Measurements from ENCODE around the gene MAGEB1.

The MAGEB1 gene

GRCh38 chrX:30246769-30247489 is at the start of gene MAGEB1:
Gene MAGEB1 (plus strand): TSS chrX:30247146. CDS start chrX:30250494, 3,348 bp downstream.
- DNase-seq, result no peak

DNA sequence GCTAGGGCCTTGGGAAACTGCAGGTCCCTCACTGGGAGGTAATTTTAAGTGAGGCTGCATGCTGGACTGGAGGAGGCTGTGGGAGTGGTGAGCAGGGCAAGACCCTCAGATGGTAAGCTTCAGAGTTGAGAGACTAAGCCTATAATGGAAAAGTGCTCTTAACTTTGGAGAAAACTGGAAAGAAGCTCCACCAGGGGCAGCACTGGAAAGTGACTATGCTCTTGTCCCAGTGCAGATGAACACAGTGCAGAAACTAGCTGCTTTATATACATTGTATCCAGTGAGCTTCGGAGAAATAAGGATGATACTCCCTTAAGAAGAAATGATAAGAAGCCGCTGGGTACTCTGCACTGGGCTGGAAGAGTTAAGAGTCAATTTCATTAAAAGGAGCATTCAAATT is 34.8 kb upstream of the MAGEB1 start:
- DNase-seq, result no peak

- no peak for DNase-seq
Observed at GRCh38 chrX:30215357-30215843, 31.5 kb upstream of the MAGEB1 start, which contains the start of gene MAGEB2. Gene MAGEB2 (plus strand): TSS chrX:30215563. CDS start chrX:30218581, 3,018 bp downstream.

DNA sequence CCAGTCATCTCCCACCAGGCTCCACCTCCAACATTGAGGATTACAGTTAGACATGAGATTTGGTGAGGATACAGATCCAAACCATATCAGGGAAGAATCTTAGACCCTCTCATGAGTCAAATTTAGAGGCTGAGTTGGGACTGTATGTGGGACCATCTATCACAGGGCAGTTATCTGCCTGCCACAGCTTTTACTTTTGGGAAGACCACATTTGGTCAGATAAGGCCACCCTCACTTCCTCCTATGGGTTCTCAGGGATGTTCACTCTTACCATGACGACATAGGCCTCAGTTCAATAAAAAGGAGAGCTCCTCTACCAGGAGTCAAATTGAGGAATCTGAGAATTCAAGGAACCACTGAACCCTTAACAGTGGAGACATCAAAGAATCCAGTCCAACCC is 29.5 kb upstream of the MAGEB1 start:
- no peak for DNase-seq

GRCh38 chrX:30219372-30219771 is 27.6 kb upstream of the MAGEB1 start:
- no peak for DNase-seq

DNA sequence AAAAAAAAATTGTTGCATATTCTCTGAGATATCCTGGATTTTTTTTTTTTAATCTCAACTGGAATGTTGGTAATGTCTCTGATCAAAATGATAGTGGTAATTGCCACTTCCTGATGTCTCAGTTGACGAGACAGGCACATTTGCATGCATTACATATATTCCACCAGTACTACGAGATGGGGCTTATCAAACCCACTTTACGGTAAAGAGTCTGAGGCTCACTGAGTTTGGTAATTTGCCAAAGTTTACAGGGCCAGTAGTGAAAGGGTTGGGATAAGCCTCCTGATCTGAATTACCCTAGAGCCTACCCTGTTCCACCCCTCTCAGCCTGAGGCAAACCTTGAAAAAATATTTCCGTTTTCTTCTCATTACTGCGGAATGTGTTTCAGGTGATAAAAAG is 26.3 kb upstream of the MAGEB1 start:
- DNase-seq, result no peak

DNA sequence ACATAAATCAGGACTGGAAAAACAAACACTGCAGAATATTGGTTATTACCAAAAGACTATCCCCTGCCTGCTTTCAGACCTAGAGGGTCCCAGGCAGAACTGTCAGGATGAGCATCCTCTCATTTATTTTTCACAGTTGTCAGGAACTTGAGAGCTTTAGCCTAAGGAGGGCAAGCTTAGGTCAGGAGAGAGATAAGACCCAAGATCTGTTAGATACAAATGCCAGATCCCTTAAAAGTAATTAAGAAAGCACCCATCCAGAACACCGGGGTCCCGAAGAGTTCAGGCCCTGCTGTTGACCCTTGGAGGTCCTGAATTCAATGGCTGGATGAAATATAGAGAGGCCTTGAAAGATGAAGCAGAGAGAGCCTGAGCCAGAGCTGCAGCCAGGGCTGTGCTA is 22.4 kb upstream of the MAGEB1 start:
- DNase-seq, result no peak

DNA sequence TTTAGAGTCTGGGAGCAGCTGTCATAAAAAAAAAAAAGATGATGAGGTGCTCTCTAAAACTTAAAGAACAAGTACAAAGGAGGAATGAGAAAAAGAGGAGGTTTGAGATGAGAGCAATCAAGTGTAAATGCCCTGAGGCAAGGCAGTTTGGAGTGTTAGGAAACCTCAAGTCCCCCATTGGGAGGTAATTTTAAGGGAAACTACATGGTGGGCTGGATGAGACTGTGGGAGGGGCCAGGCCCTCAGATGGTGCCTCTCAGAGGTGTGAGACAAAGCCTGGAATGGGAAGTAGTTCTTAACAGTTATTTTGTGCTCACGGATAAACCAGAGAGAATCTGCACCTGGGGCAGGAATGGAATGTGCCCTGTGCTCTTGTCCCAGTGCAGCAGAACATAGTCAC is 18.4 kb upstream of the MAGEB1 start:
- no peak for DNase-seq

DNA sequence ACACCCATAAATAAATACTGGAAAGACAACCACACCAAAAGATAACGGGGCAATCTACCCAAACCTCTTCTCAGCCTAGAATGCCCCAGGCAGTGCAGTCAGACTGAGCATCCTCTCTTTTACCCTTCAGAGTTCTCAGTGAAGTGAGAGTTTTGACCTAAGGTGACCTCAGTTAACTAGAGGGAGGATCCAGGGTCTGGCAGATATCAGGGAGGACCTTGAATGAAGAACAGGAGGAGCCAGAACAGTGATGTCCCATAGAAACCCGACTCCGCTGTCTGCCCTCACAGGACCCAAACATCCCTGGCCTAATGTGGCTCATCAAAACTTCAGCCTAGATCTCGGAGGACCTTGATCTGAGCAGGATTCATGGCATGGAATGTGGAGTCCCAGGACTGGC is 16.6 kb upstream of the MAGEB1 start, which contains the start of gene MAGEB3:
MAGEB3 (plus strand) TSS at position 263 of the 400 bp plus-strand sequence. CDS start 5,268 bp downstream, outside the sequence.
- no peak for DNase-seq

- DNase-seq, result no peak
Observed at GRCh38 chrX:30241724-30242415, 5.1 kb upstream of the MAGEB1 start, which contains the start of gene MAGEB4. Gene MAGEB4 (plus strand): TSS chrX:30242000. CDS start chrX:30242136, 136 bp downstream.

GRCh38 chrX:30248854-30249253 is 1.9 kb downstream of the MAGEB1 start:
- no peak for DNase-seq

DNA sequence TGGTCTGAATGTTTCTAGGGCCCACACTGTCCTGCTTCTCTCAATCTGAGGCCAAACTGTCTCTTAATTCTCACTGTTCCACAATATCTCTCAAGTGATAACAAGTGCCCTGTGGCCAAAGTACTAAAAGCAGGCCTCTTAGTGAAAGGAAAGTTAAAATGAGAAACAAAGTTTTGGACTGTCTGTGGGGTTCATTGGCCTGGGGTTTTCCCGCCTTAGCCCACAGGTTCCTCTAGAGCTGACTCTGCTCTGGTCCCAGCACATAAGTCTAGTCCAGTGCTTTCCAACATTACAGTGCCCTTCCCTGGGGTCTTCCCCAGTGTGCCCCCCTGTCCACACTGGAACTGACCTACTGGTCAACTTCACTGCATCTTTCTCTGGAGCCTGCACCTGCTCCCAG is 6.3 kb downstream of the MAGEB1 start:
- no peak for DNase-seq

DNA sequence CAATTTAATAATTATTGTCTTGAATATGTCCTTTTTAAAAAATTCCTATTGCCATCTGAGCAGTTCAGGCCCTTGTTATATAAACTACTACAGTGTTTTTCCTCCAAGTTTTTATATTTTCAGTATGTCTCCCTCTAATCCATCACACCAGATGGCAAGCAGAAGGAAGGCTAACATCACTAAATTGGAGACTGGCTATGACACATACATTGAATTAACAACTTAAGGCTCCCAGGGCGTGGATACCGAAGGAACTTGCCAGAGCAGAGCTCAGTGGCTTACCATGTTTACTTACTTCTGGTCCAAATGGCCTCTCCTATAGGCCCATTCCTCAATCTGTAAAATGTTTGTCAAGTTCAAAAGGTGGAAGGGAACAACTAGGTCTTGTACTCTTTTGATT is 13.0 kb downstream of the MAGEB1 start:
- DNase-seq, result no peak

DNA sequence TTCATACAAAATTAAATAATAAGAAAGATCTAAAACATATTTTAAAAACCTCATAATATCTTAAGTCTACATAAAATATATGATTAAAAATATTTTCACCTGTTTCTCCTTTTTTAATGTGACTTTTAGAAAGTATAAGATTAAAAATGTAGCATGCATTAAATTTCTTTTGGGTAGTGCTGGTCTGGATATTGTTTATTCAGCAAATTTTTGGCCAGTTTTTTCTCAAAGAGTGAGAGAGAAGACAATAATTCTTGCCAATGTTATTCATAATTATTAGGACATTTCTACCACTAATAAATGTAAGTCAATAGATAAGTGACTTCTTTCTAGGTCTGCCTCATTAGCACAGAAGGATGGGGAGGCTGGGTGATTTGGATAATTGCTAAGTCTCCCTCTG is 14.1 kb downstream of the MAGEB1 start:
- no peak for DNase-seq

GRCh38 chrX:30262763-30263162 is 15.8 kb downstream of the MAGEB1 start:
- no peak for DNase-seq

DNA sequence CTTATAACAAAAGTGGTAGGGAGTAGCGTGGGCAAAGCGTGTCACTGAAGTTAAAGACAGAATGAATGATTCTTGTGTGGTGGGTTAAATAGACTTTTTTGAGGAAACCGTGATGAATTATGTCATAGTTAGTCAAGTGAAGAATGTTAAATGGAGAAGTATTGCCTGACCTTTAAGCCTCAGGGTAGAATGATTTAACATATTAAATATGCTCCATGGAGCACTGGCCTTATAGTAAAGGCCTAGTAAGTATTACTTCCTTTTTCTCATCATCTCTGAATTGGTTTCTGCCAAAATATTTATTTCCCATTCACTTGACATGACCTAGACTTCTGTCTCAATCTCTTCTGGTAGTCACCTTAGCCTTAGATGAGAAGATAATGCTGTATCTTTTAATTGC is 23.7 kb downstream of the MAGEB1 start:
- no peak for DNase-seq

- DNase-seq, result no peak
Observed at GRCh38 chrX:30275498-30275897, 28.6 kb downstream of the MAGEB1 start.

DNA sequence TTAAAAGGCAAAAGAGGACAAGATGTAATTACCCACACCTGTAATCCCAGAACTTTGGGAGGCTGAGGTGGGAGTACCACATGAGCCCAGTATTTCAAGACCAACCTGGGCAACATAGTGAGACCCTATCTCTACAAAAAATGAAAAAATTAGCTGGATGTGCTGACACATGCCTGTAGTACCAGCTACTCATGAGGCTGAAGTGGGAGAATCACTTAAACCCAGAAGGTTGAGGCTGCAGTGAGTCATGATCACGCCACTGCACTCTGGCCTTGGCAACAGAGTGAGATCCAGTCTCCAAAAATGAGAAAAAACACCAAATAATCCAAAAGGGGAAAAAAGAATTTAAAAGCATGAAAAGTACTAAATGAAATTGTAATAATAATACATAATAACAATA is 31.4 kb downstream of the MAGEB1 start:
- DNase-seq, result no peak

- DNase-seq, result no peak
Observed at GRCh38 chrX:30280428-30280827, 33.5 kb downstream of the MAGEB1 start.

GRCh38 chrX:30282527-30282926 is 35.6 kb downstream of the MAGEB1 start:
- DNase-seq, result no peak

DNA sequence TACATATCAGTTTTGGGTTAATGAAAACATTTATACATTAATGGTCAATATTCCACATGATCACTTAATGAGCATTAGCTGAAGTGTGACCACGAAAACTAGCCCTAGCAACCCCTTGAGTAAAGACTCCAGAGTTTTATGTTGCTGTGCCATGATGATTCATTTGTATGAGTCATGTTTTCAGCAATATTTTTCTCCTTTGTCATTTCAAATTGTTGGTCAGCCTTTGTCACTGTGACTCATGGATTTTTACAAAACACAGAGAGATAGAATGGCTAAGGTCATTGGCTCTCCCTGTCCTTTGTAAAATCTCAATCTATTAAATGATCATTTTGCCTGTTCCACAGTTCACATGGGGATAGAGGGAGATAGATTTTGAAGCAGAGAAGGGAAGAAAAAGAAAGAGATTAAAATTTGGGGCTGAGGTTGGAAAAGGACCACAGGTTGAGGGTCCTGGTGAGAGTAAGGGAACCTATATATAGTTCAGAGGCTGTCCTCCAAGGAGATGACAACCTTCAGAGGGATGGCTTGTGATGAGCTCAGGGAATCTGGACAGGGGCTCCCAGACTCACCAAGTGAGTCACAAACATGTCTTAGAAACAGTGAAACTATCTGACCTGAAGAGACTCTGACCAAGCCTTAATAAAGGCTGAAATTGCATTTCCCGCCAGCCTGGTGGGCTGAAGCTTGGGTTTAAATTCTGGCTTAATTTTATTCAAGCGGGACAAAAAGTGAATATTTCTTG is 36.7 kb downstream of the MAGEB1 start:
- no peak for DNase-seq

DNA sequence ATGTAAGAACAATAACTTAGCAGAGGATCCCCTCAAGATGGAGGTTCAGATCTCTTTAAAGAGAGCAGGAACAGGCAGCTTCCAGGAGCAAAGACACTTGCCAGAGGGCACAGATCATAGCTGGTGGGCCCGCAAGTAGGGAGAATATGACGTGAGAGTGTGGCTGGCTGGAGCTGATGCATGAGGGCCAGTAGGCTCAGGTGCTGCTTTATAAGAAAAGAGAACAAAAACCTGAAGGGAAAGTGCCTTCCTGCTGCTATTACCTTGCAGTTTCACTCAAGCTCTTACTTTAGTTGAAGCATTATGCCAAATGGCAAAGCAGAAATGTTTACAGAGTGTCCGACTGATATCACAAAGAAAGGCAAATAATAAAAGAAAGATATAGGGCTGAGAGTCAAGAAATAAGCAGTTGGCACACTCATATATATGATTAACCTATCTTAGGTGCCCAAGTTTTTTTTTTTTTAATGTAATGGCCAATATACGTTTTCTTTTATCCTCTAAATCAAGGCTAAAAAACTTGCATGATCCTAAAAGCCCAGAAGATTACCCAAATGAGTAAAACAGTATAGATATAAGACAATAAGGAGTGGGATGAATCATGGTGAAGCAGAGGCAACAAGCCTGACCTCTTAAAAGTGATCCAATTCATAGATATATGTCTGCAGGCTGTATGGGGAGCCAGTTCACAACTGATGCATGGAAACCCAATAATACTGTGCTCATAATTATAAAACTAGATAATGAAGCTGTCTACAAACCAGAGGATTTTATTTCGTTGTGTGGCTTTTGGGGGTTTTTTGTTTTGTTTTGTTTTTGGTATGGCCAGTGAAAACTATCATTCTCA is 49.7 kb downstream of the MAGEB1 start:
- no peak for DNase-seq
